ENCODE results near the gene ATP8A2.

ATP8A2 gene

GRCh38 chr13:25827831-25828465, 456.2 kb downstream of the ATP8A2 start:
- no peak overlapping the region for H3K27ac ChIP-seq
- no peak for TF ChIP-seq CTCF (conservative IDR thresholded peaks at IDR 0.05)

GRCh38 chr13:25833761-25834160, 462.0 kb downstream of the ATP8A2 start:
- TF ChIP-seq CTCF (conservative IDR thresholded peaks at IDR 0.05) (no peak), ZFX (IDR thresholded peaks at IDR 0.05) (no peak)
- H3K27ac ChIP-seq, result no peak overlapping the region

GRCh38 chr13:25836574-25837336, 465.0 kb downstream of the ATP8A2 start:
- TF ChIP-seq CTCF (conservative IDR thresholded peaks at IDR 0.05) (peak; percentile 31; the same call in 1 of the 2 replicates), ZFX (IDR thresholded peaks at IDR 0.05) (no peak)
- H3K27ac ChIP-seq, result no peak overlapping the region

GRCh38 chr13:25839371-25839770, 467.6 kb downstream of the ATP8A2 start:
- no peak overlapping the region for H3K27ac ChIP-seq
- no peak for TF ChIP-seq ZFX (IDR thresholded peaks at IDR 0.05)
- TF ChIP-seq CTCF (conservative IDR thresholded peaks at IDR 0.05), result no peak

GRCh38 chr13:25840261-25840660, 468.5 kb downstream of the ATP8A2 start:
- TF ChIP-seq CTCF (conservative IDR thresholded peaks at IDR 0.05) (no peak), ZFX (IDR thresholded peaks at IDR 0.05) (no peak)
- H3K27ac ChIP-seq, result no peak overlapping the region

GRCh38 chr13:25840931-25841330, 469.2 kb downstream of the ATP8A2 start:
- no peak overlapping the region for H3K27ac ChIP-seq
- TF ChIP-seq CTCF (conservative IDR thresholded peaks at IDR 0.05), result no peak
- no peak for TF ChIP-seq ZFX (IDR thresholded peaks at IDR 0.05)

GRCh38 chr13:25843692-25844091, 471.9 kb downstream of the ATP8A2 start:
- H3K27ac ChIP-seq, result no peak overlapping the region
- TF ChIP-seq ZFX (IDR thresholded peaks at IDR 0.05) (0 out of 2 replicates have a peak, but pooled peaks have one; percentile 28), CTCF (conservative IDR thresholded peaks at IDR 0.05) (no peak)
